ENCODE results near the gene TRIM46.

TRIM46 gene

GRCh38 chr1:155173478-155174323 lies at the start of gene TRIM46:
TRIM46 (plus strand) TSS chr1:155173849; CDS start chr1:155173967, 118 bp downstream.
- peak; percentile 71 for DNase-seq (ENCODE audit: low spot score)
- H3K4me3 Mint-ChIP-seq, result peak within 1 kb of the TSS; percentile 95
- peak within 1 kb of the TSS; percentile 98 for H3K27ac Mint-ChIP-seq

GRCh38 chr1:155124503-155125463 lies 48.9 kb upstream of the TRIM46 start:
- DNase-seq (ENCODE audit: low spot score), result no peak
- Mint-ChIP-seq H3K27ac (no peak overlapping the region), H3K9me3 (no peaks in the 10 kb centered on the region), H3K4me1 (ENCODE audit: low read depth) (peaks cover 17% of the 10 kb centered on the region), H3K4me3 (no peak overlapping the region), H3K27me3 (ENCODE audit: low read depth) (peaks cover 69% of the 10 kb centered on the region), H3K36me3 (ENCODE audit: low read depth) (no peaks in the 10 kb centered on the region)

More at GRCh38 chr1:155173478-155174323, at the start of gene TRIM46:
- no peaks in the 10 kb centered on the region for H3K9me3 Mint-ChIP-seq
- H3K36me3 Mint-ChIP-seq (ENCODE audit: low read depth), result peaks cover 44% of the 10 kb centered on the region
- H3K27me3 Mint-ChIP-seq (ENCODE audit: low read depth), result no peaks in the 10 kb centered on the region
- peaks cover 53% of the 10 kb centered on the region for H3K4me1 Mint-ChIP-seq (ENCODE audit: low read depth)

DNA sequence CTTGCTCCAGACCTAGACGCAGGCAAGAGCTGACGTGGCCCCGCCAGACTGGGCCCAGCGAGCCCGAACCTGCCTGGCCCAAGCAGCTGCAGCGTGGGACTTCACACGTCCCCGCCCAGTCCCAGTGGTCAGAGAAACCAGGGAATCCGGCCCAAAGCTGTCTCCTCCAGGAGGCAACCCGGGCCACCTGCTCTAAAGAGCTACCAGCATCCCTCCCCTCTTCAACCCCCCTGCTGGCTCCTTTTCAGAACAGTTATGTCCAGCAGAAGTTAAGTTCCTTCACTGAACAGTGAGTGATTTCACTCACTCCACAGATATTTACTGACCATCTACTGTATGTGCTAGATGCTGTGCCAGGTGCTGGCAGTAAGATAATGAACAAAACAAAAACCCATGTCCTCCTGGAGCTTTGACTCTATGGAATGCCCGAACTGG lies 48.1 kb upstream of the TRIM46 start:
- Mint-ChIP-seq H3K27me3 (ENCODE audit: low read depth) (peaks cover 65% of the 10 kb centered on the region), H3K27ac (no peak overlapping the region), H3K4me3 (peak overlapping the region; percentile 25), H3K4me1 (ENCODE audit: low read depth) (peaks cover 17% of the 10 kb centered on the region), H3K9me3 (no peaks in the 10 kb centered on the region), H3K36me3 (ENCODE audit: low read depth) (no peaks in the 10 kb centered on the region)
- no peak for DNase-seq (ENCODE audit: low spot score)

- no peaks in the 10 kb centered on the region for H3K9me3 Mint-ChIP-seq
- H3K27ac Mint-ChIP-seq, result no peak overlapping the region
- peaks cover 65% of the 10 kb centered on the region for H3K27me3 Mint-ChIP-seq (ENCODE audit: low read depth)
- no peak for DNase-seq (ENCODE audit: low spot score)
- peaks cover 17% of the 10 kb centered on the region for H3K4me1 Mint-ChIP-seq (ENCODE audit: low read depth)
- no peaks in the 10 kb centered on the region for H3K36me3 Mint-ChIP-seq (ENCODE audit: low read depth)
- peak overlapping the region; percentile 25 for H3K4me3 Mint-ChIP-seq
Measured at GRCh38 chr1:155125946-155126555, 47.6 kb upstream of the TRIM46 start.

DNA sequence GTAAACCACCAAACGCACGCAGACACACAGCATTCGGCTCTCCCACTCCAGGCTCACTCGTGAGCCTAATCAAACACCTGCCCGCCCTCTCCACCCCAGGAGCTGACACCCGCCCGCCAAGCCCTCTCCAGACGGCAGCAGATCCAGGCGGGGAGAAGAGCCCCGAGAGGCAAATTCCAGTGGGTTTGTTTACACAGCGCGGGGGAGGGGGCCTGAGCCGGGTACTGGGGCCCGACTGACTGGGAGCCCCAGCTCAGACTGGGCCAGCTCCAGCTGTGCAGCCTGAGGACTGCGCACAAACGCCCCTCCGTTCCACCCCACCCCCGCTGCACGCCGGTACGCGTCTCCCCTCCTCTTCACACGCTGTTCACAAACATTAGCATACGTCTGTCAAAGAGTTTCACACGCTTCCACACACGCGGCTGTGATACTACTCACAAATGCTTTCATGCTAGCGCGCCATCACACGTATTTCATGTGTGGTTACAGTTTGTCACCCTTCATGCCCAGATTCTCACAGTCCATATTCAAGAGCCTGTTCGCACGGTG lies 47.0 kb upstream of the TRIM46 start:
- H3K4me3 Mint-ChIP-seq, result peak overlapping the region; percentile 82
- H3K9me3 Mint-ChIP-seq, result no peaks in the 10 kb centered on the region
- peaks cover 61% of the 10 kb centered on the region for H3K27me3 Mint-ChIP-seq (ENCODE audit: low read depth)
- H3K4me1 Mint-ChIP-seq (ENCODE audit: low read depth), result peaks cover 17% of the 10 kb centered on the region
- DNase-seq (ENCODE audit: low spot score), result no peak
- H3K36me3 Mint-ChIP-seq (ENCODE audit: low read depth), result no peaks in the 10 kb centered on the region
- H3K27ac Mint-ChIP-seq, result no peak overlapping the region

DNA sequence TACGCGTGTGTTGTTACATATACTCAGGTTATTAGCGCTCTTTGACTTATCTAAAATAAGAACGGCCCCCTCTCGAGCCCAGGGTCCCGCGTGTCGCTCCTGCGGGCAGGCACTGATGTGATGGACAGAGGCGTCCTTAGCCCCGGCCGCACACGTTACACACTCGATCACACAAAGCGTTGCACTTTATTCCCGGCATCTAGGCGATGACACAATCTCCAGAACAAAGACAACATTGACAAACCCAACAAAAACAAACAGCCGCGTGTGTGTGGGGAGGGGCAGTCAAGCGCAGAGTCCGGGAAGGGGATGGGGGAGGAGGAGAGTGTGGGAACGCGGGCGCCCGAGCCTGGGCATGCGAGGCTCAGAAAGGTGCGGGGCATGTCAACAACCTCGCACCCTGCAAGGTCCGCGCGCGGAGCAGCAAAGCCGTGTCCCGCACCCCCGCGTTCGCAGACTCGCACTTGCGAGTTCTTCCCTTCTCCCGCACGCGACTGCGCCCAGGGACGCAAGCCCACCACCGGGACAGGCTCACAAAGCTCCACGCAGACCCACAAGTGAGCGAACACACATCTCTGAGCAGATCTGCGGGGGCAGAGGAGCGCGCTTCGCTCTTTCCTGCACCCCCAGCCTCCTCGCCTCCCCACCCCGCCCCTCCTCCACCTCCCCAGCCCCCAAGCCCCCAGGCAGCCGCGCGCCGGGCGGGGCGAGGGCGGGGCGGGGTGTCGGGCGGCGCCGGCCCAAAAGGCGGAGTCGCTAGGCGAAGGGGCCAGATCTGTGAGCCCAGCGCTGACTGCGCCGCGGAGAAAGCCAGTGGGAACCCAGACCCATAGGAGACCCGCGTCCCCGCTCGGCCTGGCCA lies 46.3 kb upstream of the TRIM46 start, which contains the start of gene EFNA1:
EFNA1 (plus strand) TSS at position 772 of the 862 bp plus-strand sequence. CDS start 102 bp downstream, outside the sequence.
- Mint-ChIP-seq H3K36me3 (ENCODE audit: low read depth) (peaks cover 1% of the 10 kb centered on the region), H3K4me1 (ENCODE audit: low read depth) (peaks cover 17% of the 10 kb centered on the region), H3K27me3 (ENCODE audit: low read depth) (peaks cover 60% of the 10 kb centered on the region), H3K27ac (no peak within 1 kb of the TSS), H3K9me3 (no peaks in the 10 kb centered on the region), H3K4me3 (peak within 1 kb of the TSS; percentile 82)
- peak; percentile 28 for DNase-seq (ENCODE audit: low spot score)

DNA sequence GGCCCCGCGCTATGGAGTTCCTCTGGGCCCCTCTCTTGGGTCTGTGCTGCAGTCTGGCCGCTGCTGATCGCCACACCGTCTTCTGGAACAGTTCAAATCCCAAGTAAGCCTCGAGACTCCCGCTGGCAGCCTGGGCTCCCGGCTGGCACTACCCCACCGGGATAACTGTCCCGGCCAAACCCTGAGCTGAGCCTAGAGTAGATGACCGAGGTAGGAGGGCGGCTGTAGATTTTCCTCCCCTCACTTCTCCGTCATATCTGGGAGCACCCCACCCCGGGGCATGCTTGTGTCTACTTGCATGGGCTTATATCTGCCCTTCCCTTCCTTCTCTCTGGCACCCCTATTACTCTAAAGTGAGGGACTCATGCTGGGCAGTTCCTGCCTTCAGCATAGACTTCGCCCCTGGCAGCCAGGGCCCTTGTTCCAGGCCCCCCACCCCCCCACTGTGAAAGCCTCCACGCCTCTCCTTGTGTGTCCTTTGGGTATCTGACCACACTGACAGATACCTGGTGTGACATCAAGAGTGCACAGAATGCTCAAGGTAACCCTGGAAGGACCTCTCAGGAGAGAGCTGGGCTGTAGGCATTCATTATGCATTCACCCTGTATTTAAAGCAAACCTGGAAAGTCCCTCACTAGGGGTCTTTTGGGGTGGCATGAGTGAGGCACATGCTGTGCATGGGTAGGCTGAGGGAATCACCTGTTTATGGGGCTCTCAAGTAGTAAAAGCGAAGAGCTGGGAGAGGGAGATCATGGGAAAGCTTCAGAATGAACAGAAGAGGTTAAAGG lies 45.5 kb upstream of the TRIM46 start:
- Mint-ChIP-seq H3K36me3 (ENCODE audit: low read depth) (peaks cover 1% of the 10 kb centered on the region), H3K27ac (no peak overlapping the region)

DNA sequence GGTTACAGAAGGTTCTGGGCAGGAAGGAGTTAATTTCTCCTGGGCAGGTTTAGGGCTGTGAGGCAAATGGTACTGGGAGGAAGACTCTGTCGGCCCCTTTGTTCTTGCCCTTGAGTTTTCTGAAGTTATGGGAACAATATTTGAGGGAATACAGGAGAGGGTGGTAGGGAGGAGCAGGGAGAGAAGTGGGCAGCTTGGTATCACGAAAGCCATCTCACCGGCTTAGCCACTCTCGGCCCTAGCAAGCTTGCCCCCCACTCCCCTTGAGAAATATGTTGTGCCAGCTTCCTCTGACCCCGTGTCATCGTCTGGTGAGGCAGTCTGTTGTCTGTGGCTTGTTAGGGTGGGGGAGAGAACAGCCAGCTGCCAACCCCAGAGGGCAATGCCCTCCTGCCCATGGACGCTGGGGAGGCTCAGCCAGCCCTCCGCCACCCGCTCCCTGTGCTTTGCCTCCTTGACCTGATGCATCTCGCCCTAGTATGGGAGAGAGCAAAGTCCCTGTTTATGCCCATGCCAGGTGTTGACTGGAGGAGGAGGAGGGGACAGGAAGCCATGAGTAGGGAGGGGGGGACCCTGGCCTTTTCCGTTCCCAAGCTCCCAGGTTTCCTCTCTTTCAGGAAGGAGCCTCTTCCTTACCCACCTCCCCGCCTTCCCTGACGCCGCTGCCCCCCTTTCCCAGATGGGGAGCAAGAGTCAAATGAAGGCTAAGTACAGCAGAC lies 44.7 kb upstream of the TRIM46 start:
- Mint-ChIP-seq H3K36me3 (ENCODE audit: low read depth) (peaks cover 1% of the 10 kb centered on the region), H3K9me3 (no peaks in the 10 kb centered on the region), H3K27ac (no peak overlapping the region), H3K4me3 (no peak overlapping the region), H3K27me3 (ENCODE audit: low read depth) (peaks cover 53% of the 10 kb centered on the region), H3K4me1 (ENCODE audit: low read depth) (peaks cover 17% of the 10 kb centered on the region)
- DNase-seq (ENCODE audit: low spot score), result no peak

More for the DNA sequence above, 45.5 kb upstream of the TRIM46 start:
- no peak for DNase-seq (ENCODE audit: low spot score)
- Mint-ChIP-seq H3K9me3 (no peaks in the 10 kb centered on the region), H3K4me1 (ENCODE audit: low read depth) (peaks cover 17% of the 10 kb centered on the region), H3K27me3 (ENCODE audit: low read depth) (peaks cover 56% of the 10 kb centered on the region), H3K4me3 (peak overlapping the region; percentile 74)

GRCh38 chr1:155130272-155131006 lies 43.2 kb upstream of the TRIM46 start:
- H3K36me3 Mint-ChIP-seq (ENCODE audit: low read depth), result peaks cover 4% of the 10 kb centered on the region
- H3K4me3 Mint-ChIP-seq, result no peak overlapping the region
- H3K27me3 Mint-ChIP-seq (ENCODE audit: low read depth), result peaks cover 38% of the 10 kb centered on the region
- no peak for DNase-seq (ENCODE audit: low spot score)
- no peak overlapping the region for H3K27ac Mint-ChIP-seq
- no peaks in the 10 kb centered on the region for H3K9me3 Mint-ChIP-seq
- H3K4me1 Mint-ChIP-seq (ENCODE audit: low read depth), result peaks cover 25% of the 10 kb centered on the region

DNA sequence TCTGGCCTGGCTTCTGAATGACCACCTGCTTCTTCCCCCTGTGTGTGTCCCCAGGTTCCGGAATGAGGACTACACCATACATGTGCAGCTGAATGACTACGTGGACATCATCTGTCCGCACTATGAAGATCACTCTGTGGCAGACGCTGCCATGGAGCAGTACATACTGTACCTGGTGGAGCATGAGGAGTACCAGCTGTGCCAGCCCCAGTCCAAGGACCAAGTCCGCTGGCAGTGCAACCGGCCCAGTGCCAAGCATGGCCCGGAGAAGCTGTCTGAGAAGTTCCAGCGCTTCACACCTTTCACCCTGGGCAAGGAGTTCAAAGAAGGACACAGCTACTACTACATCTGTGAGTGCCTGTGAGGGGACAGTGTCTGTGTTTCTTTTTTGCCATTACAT lies 42.4 kb upstream of the TRIM46 start:
- Mint-ChIP-seq H3K27ac (no peak overlapping the region), H3K4me1 (ENCODE audit: low read depth) (peaks cover 27% of the 10 kb centered on the region), H3K4me3 (no peak overlapping the region), H3K36me3 (ENCODE audit: low read depth) (peaks cover 6% of the 10 kb centered on the region), H3K27me3 (ENCODE audit: low read depth) (peaks cover 32% of the 10 kb centered on the region), H3K9me3 (no peaks in the 10 kb centered on the region)
- DNase-seq (ENCODE audit: low spot score), result no peak

DNA sequence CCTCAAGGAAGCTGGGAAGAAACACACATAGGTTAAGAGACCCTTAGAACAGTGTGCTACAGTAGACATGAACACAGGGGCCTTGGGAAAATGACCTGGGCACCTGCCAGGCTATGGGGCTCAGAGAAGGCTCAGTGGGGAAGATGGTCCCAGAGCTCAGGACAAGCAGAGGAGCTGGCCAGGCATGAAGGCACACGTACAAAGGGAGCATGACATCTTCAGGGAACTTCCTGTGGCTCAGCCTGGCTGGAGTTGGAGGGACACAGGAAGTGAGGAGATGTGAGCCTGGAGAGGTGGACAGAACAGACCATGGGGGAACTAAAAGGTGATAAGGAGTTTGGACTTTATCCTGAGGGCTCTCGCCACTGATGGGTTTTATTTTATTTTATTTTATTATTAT lies 41.8 kb upstream of the TRIM46 start:
- H3K4me1 Mint-ChIP-seq (ENCODE audit: low read depth), result peaks cover 27% of the 10 kb centered on the region
- H3K27me3 Mint-ChIP-seq (ENCODE audit: low read depth), result peaks cover 27% of the 10 kb centered on the region
- peaks cover 6% of the 10 kb centered on the region for H3K36me3 Mint-ChIP-seq (ENCODE audit: low read depth)
- no peak overlapping the region for H3K4me3 Mint-ChIP-seq
- H3K27ac Mint-ChIP-seq, result no peak overlapping the region
- H3K9me3 Mint-ChIP-seq, result no peaks in the 10 kb centered on the region
- DNase-seq (ENCODE audit: low spot score), result no peak
